Fibroblast of the conjunctiva (primary cell): ENCODE results near the gene TECR.
A peak's percentile ranks its signal among the peaks of the same experiment; 100 is the strongest.

Source experiments
- DNase-seq: peaks from one replicate; pipeline ENCODE4 v3.0.0-alpha.2; 2010; ENCODE audit warnings: low read depth

TECR gene

GRCh38 chr19:14507704-14508542 lies 21.5 kb upstream of the TECR start:
- peak; percentile 29 for DNase-seq

- DNase-seq, result peak; percentile 83
These were observed 18.8 kb upstream of the TECR start for GRCh38 chr19:14510311-14511228.

GRCh38 chr19:14511229-14511593 lies 18.2 kb upstream of the TECR start:
- DNase-seq, result no peak

GRCh38 chr19:14512406-14512961 lies 16.9 kb upstream of the TECR start:
- no peak for DNase-seq

GRCh38 chr19:14514215-14514863 lies 15.1 kb upstream of the TECR start:
- no peak for DNase-seq

GRCh38 chr19:14515501-14516047 lies 13.8 kb upstream of the TECR start:
- DNase-seq, result no peak

GRCh38 chr19:14516048-14516534 lies 13.3 kb upstream of the TECR start:
- DNase-seq, result no peak

- DNase-seq, result no peak
These were observed 12.5 kb upstream of the TECR start for GRCh38 chr19:14516746-14517438.

- DNase-seq, result no peak
These were observed 12.0 kb upstream of the TECR start for GRCh38 chr19:14517446-14517839.

- DNase-seq, result peak; percentile 56
These were observed 11.4 kb upstream of the TECR start, which contains the start of gene DNAJB1 for GRCh38 chr19:14517840-14518505. TSS of gene DNAJB1 (minus strand) at chr19:14518397. CDS start at chr19:14518349, 48 bp downstream.

GRCh38 chr19:14519245-14519859 lies 10.0 kb upstream of the TECR start:
- no peak for DNase-seq

- DNase-seq, result no peak
These were observed 9.5 kb upstream of the TECR start for GRCh38 chr19:14519860-14520407.

GRCh38 chr19:14520543-14520942 lies 8.9 kb upstream of the TECR start:
- DNase-seq, result no peak

- DNase-seq, result no peak
These were observed 3.7 kb upstream of the TECR start for GRCh38 chr19:14525729-14526128.

GRCh38 chr19:14526423-14526822 lies 3.0 kb upstream of the TECR start:
- DNase-seq, result no peak

GRCh38 chr19:14528419-14529253 lies 758 bp upstream of the TECR start:
- DNase-seq, result no peak

GRCh38 chr19:14530005-14530348 lies 583 bp downstream of the TECR start:
- no peak for DNase-seq

GRCh38 chr19:14530506-14530905 lies 1.1 kb downstream of the TECR start:
- no peak for DNase-seq

GRCh38 chr19:14533450-14533849 lies 4.1 kb downstream of the TECR start:
- DNase-seq, result no peak
